Right lobe of liver (tissue), 6 donors: ENCODE results near the gene MAP4K4. TPM values are rescaled to one million over a fixed set of nuclear protein-coding genes. Genes with fewer than 3 reads are reported as not detected.

Source experiments
- ATAC-seq, 4 donors: fragments of 200-7000 bp; cut with Tn5 transposase; one replicate each; pipeline ENCODE4 v1.9.1; 2020; ENCODE audit warnings: mild to moderate bottlenecking in 4 of 4, moderate library complexity in 4 of 4
- DNase-seq, 3 donors: peaks; one replicate each; pipeline ENCODE4 v3.0.0-alpha.2; 2020
- H3K27ac ChIP-seq, 3 donors: fragments of 200-600 bp; one replicate each; pipeline ENCODE4 v1.8.0; 2022
- H3K27me3 ChIP-seq, 2 donors: fragments of 200-600 bp; one replicate each; pipeline ENCODE4 v1.8.0; 2022
- H3K36me3 ChIP-seq, 4 donors: fragments of 200-600 bp; sonication (generic) in 1 of 4; one replicate each; pipeline versions ENCODE4 v1.5.1 to v1.8.0; 2017 to 2022; ENCODE audit warnings: control low read depth in 1 of 4
- H3K4me1 ChIP-seq, 4 donors: fragments of 200-600 bp; sonication (generic) in 1 of 4; one replicate each; pipeline versions ENCODE4 v1.5.1 to v1.8.0; 2017 to 2022; ENCODE audit warnings: control low read depth in 1 of 4
- H3K4me3 ChIP-seq, 3 donors: fragments of 200-600 bp; one replicate each; pipeline ENCODE4 v1.8.0; 2022
- H3K9me3 ChIP-seq, 4 donors: fragments of 200-600 bp; sonication (generic) in 1 of 4; one replicate each; pipeline versions ENCODE4 v1.5.1 to v1.8.0; 2017 to 2022; ENCODE audit warnings: control low read depth in 1 of 4
- POLR2A ChIP-seq: fragments of 450-650 bp; IDR thresholded peaks from one replicate; pipeline ENCODE4 v1.6.1; 2017; ENCODE audit warnings: antibody characterized with exemption, mild to moderate bottlenecking
- WGBS: methylation state at CpG from one replicate; pipeline ENCODE4 v1.1.6; 2018; ENCODE audit warnings: low coverage, low lambda C conversion rate; ENCODE audit not compliant: insufficient coverage; ENCODE audit errors: missing lambda C conversion rate; 5-methylcytosine and 5-hydroxymethylcytosine counted together
- intact Hi-C, 2 donors: fragments of 100-400 bp; cut with DNase I; formaldehyde crosslinking; loops; one replicate each; pipeline versions ENCODE4 v1.11.2 to v1.14.1; 2022
- total RNA-seq, 6 experiments: library from RNA; depleted of rRNA in 2 of 6; stranded (reverse); fragments of >200 nt in 2 of 6; fragmentation: NEBNext Ultra II Directional in 3 of 6; extraction: Animal tissue kit (Norgen Biotek cat#: 25700) in 3 of 6; gene quantifications; one replicate each; pipeline versions ENCODE4 v1.1.0 to v1.2.4, GENCODE V29; 2016 to 2023
- TF ChIP-seq, protein P1 (sequence below), 4 donors: fragments of 200-600 bp in 3 of 4; fragments of 450-650 bp in 1 of 4; IDR thresholded peaks; one replicate each; pipeline versions ENCODE4 v1.5.1 to v1.8.0; 2016 to 2022; ENCODE audit warnings: antibody characterized with exemption in 4 of 4, mild to moderate bottlenecking in 2 of 4
- donor health status: DM: no; HTN: yes; CAD: no.
- donor health status: DM: no; HTN: no; CAD: no.
- donor health status: DM: no; HTN: no; CAD: no.
- donor health status: DM: no; HTN: yes; CAD: no.
- donor health status: DM: no; HTN: yes; CAD: no.

Gene MAP4K4
- total RNA-seq, 6 experiments from 2014 or later: 29.8 to 36.5 (median 31.1) TPM

DNA sequence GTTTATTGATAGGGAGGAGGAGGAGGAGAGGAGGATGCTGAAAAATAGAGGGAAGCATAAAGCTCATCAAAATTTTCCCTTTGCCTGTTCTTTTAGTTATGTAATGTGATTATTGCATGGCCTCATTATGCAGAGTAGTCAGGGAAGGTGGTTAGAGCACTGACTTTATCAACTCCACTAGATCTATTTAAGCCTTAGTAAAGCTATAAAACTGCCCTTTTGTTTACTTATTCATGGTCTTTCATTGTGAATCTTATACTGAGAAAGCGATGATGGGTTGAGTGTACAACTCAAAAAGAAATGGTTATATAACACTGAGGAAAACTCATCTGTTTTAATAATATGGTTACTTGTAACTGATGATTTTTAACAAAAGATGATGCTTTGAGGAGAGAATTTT lies 81.7 kb downstream of the MAP4K4 start:
- H3K27me3 ChIP-seq: no peaks in the 10 kb centered on the region
- no peak overlapping the region for H3K4me3 ChIP-seq
- H3K27ac ChIP-seq: no peak overlapping the region
- no peaks in the 10 kb centered on the region for H3K36me3 ChIP-seq
- DNase-seq: no peak
- peaks cover 0 to 31% (median 9%) of the 10 kb centered on the region in 4 donors for H3K4me1 ChIP-seq
- ATAC-seq: no peak
- no peaks in the 10 kb centered on the region for H3K9me3 ChIP-seq
- intact Hi-C loops: no loop called here
- 92% methylated on average over 1 of the region's 1 CpG for WGBS
- TF ChIP-seq POLR2A: no peak
- TF ChIP-seq, protein P1, sequence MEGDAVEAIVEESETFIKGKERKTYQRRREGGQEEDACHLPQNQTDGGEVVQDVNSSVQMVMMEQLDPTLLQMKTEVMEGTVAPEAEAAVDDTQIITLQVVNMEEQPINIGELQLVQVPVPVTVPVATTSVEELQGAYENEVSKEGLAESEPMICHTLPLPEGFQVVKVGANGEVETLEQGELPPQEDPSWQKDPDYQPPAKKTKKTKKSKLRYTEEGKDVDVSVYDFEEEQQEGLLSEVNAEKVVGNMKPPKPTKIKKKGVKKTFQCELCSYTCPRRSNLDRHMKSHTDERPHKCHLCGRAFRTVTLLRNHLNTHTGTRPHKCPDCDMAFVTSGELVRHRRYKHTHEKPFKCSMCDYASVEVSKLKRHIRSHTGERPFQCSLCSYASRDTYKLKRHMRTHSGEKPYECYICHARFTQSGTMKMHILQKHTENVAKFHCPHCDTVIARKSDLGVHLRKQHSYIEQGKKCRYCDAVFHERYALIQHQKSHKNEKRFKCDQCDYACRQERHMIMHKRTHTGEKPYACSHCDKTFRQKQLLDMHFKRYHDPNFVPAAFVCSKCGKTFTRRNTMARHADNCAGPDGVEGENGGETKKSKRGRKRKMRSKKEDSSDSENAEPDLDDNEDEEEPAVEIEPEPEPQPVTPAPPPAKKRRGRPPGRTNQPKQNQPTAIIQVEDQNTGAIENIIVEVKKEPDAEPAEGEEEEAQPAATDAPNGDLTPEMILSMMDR (IDR thresholded peaks at IDR 0.05): no peak

DNA sequence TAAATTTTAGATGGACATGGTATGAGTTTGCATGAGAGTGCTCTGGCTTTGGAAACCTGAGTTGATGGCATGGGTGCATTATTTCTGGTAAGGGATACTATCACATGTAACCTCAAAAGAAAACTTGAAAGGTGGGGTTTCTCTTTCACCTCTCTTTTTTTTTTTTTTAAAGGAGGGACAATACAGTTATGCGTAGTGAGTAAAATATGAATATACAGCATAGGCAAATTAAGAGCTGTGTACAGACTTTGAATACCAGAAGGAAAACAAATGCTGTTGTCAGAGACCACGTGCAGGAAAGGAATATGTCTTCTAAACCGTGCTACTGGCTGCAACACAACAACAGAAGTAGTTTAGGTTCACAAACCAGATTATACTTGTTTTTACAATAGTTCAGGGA lies 82.1 kb downstream of the MAP4K4 start:
- TF ChIP-seq POLR2A: no peak
- TF ChIP-seq, protein P1 (IDR thresholded peaks at IDR 0.05): no peak
- Histone ChIP-seq H3K27me3 (no peaks in the 10 kb centered on the region), H3K4me1 (peaks cover 0 to 30% (median 7%) of the 10 kb centered on the region in 4 donors), H3K36me3 (no peaks in the 10 kb centered on the region), H3K9me3 (no peaks in the 10 kb centered on the region), H3K4me3 (no peak overlapping the region), H3K27ac (no peak overlapping the region)
- WGBS: 72% methylated on average over 3 of the region's 3 CpGs
- DNase-seq (no peak), ATAC-seq (no peak)
- intact Hi-C loops: no loop called here

DNA sequence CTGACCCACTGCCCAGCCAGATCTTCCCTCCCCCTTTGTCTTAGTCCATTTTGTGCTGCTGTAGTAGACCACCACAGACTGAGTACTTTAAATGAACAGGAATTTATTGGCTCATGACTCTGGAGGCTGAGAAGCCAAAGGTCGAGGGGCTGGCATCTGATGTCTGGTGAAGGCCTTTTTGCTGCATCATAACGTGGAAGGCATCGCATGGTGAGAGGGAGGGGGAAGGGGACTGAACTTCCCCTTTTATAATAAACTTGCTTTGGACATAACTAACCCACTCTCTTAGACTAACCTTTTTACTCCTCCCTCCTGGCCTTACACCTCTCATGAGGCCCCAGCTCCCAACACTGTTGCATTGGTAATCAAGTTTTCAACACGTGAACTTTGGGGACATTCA lies 83.8 kb downstream of the MAP4K4 start:
- H3K27me3 ChIP-seq: no peaks in the 10 kb centered on the region
- ATAC-seq: peak; percentile 23 to 41 (median 30)
- H3K36me3 ChIP-seq: no peaks in the 10 kb centered on the region
- H3K9me3 ChIP-seq: no peaks in the 10 kb centered on the region
- TF ChIP-seq, protein P1 (IDR thresholded peaks at IDR 0.05): no peak
- no peak for TF ChIP-seq POLR2A
- WGBS: 25% methylated on average over 3 of the region's 4 CpGs
- DNase-seq: no peak
- no peak overlapping the region for H3K27ac ChIP-seq
- H3K4me1 ChIP-seq: peaks cover 0 to 22% (median 0%) of the 10 kb centered on the region in 4 donors
- no peak overlapping the region for H3K4me3 ChIP-seq
- intact Hi-C loops: no loop called here

DNA sequence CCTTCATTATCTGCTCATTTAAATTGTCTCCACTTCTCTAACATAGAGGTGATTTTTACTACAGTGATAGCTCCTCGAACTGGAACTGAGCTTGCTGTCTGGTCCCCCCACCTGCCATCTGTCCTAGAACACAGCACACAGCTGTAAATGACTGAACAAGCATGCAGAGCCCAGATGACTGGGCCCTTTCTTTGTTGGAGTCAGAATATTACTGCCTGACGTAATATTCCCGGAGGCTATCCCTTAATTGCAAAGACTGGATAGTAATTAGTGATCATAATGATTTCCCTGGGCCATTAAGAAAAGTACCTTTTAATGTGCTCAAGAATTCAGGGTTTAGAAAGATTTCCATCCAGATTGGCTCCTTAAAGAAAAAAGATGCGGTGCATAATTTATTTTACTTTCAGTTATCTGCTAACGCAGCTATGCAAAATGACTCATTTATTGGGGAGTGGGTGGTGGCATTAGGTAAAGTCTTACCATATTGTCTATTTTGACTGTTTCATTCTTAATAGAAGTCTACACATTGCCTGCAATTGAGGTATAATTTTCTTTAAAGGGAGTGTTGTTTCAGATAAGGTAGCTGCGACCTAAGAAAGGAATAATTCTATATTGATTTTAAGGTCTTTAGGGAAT lies 84.4 kb downstream of the MAP4K4 start:
- Histone ChIP-seq H3K36me3 (no peaks in the 10 kb centered on the region), H3K9me3 (no peaks in the 10 kb centered on the region), H3K4me1 (peaks cover 0 to 17% (median 0%) of the 10 kb centered on the region in 4 donors), H3K27me3 (no peaks in the 10 kb centered on the region), H3K4me3 (no peak overlapping the region), H3K27ac (no peak overlapping the region)
- no peak for ATAC-seq
- DNase-seq: no peak
- intact Hi-C loops: no loop called here
- 76% methylated on average over 6 of the region's 6 CpGs for WGBS
- TF ChIP-seq POLR2A: no peak
- TF ChIP-seq, protein P1 (IDR thresholded peaks at IDR 0.05): no peak

DNA sequence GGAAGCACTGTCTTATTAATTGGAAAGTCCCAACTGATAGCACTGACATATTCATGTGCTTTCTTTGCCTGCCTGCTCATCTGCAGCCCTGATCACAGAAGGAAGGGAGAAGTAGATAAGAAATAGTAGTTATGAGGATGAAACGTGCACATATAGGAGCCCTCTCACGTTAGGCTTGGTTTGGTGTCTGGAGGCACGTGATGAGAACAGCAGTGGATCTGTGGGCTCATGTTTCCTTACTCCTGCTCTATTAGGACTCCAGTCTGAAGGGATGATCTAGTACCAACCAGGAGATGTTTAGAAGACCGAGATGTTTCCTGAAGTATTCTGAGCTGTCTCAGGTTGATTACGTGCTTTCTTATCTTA lies 84.9 kb downstream of the MAP4K4 start:
- Histone ChIP-seq H3K36me3 (no peaks in the 10 kb centered on the region), H3K27ac (no peak overlapping the region), H3K4me3 (no peak overlapping the region), H3K4me1 (peaks cover 0 to 17% (median 0%) of the 10 kb centered on the region in 4 donors), H3K27me3 (no peaks in the 10 kb centered on the region), H3K9me3 (no peaks in the 10 kb centered on the region)
- WGBS: 56% methylated on average over 4 of the region's 5 CpGs
- TF ChIP-seq, protein P1 (IDR thresholded peaks at IDR 0.05): no peak
- TF ChIP-seq POLR2A: no peak
- ATAC-seq (no peak), DNase-seq (no peak)
- intact Hi-C loops: no loop called here
